K562 (cell line): ENCODE measurements around the gene NUDT22. TPM values are rescaled to one million over a fixed set of nuclear protein-coding genes. Genes with fewer than 3 reads are reported as not detected.

Source experiments
- CHD4 ChIP-seq: fragments of 200-600 bp; sonication (generic); IDR thresholded peaks from 3 replicates; pipeline ENCODE4 v1.6.1; 2012; ENCODE audit warnings: low read depth, mild to moderate bottlenecking, mixed read lengths, low read length, inconsistent platforms; ENCODE audit not compliant: insufficient read depth, insufficient replicate concordance, poor library complexity, severe bottlenecking
- CTCF ChIP-seq, 3 experiments: IDR thresholded peaks in 2 of 3; conservative IDR thresholded peaks in 1 of 3; 2 replicates each; pipeline ENCODE4 v1.5.1; 2011 to 2012; ENCODE audit warnings: low read length in 3 of 3, mild to moderate bottlenecking in 3 of 3, control low read depth in 2 of 3, improper control_type of control experiment in 1 of 3, inconsistent platforms in 1 of 3, low read depth in 1 of 3, mixed read lengths in 1 of 3, moderate library complexity in 1 of 3; ENCODE audit not compliant: insufficient read depth in 2 of 3
- E2F3 ChIP-seq: fragments of 250-450 bp; sonication (Bioruptor Pico); IDR thresholded peaks from 2 replicates; pipeline ENCODE4 v1.4.0; 2020; ENCODE audit warnings: mild to moderate bottlenecking
- E2F6 ChIP-seq, 2 experiments: IDR thresholded peaks; 2 replicates each; pipeline ENCODE4 v1.6.1; 2011; ENCODE audit warnings: borderline replicate concordance in 1 of 2, control low read depth in 1 of 2, low read depth in 1 of 2, low read length in 1 of 2, mild to moderate bottlenecking in 1 of 2, mixed read lengths in 1 of 2, moderate library complexity in 1 of 2; ENCODE audit not compliant: insufficient read depth in 1 of 2, insufficient read length in 1 of 2, poor library complexity in 1 of 2, severe bottlenecking in 1 of 2; ENCODE audit errors: extremely low read depth in 1 of 2
- ELF1 ChIP-seq: fragments of 200-800 bp; sonication (Bioruptor generic); IDR thresholded peaks from 2 replicates; pipeline ENCODE4 v1.6.1; 2016; ENCODE audit warnings: missing genetic modification characterization, missing compliant biosample characterization
- GTF2E2 ChIP-seq: fragments of 200-800 bp; sonication (Bioruptor generic); IDR thresholded peaks from 2 replicates; pipeline ENCODE4 v1.6.1; 2016; ENCODE audit warnings: missing genetic modification characterization, missing compliant biosample characterization
- HMG20B ChIP-seq: fragments of 250-450 bp; sonication (Bioruptor Pico); IDR thresholded peaks from 2 replicates; pipeline ENCODE4 v1.5.0; 2021; ENCODE audit warnings: mild to moderate bottlenecking
- MCM2 ChIP-seq: fragments of 450-650 bp; IDR thresholded peaks from 2 replicates; pipeline ENCODE4 v1.6.1; 2017; ENCODE audit warnings: low read depth, mild to moderate bottlenecking
- NCOA2 ChIP-seq, 2 experiments: fragments of 450-650 bp; IDR thresholded peaks; 2 replicates each; pipeline ENCODE4 v1.6.1; 2018; ENCODE audit warnings: mild to moderate bottlenecking in 2 of 2, moderate library complexity in 1 of 2; ENCODE audit not compliant: partially characterized antibody in 2 of 2
- OTX1 ChIP-seq: fragments of 450-650 bp; formaldehyde crosslinking; IDR thresholded peaks from 2 replicates; pipeline ENCODE4 v1.4.0; 2022; ENCODE audit warnings: mild to moderate bottlenecking
- POLR2A ChIP-seq: fragments of 450-650 bp; conservative IDR thresholded peaks from 2 replicates; pipeline ENCODE4 v1.6.1; 2016
- POLR2AphosphoS2 ChIP-seq: IDR thresholded peaks from 2 replicates; pipeline ENCODE4 v1.6.1; 2012; ENCODE audit warnings: low read length, improper control_type of control experiment
- RBM17 ChIP-seq: fragments of 200-400 bp; formaldehyde crosslinking; IDR thresholded peaks from 2 replicates; pipeline ENCODE4 v1.6.1; 2017; ENCODE audit warnings: low read depth, mild to moderate bottlenecking, low read length, borderline replicate concordance
- RERE ChIP-seq: sonication (generic); formaldehyde crosslinking; IDR thresholded peaks from 2 replicates; pipeline ENCODE4 v1.8.0; 2023; ENCODE audit warnings: missing genetic modification reagents, mild to moderate bottlenecking, borderline replicate concordance
- SMARCA4 ChIP-seq: fragments of 450-650 bp; IDR thresholded peaks from 2 replicates; pipeline ENCODE4 v1.6.1; 2016
- SMARCC2 ChIP-seq: fragments of 450-650 bp; IDR thresholded peaks from 2 replicates; pipeline ENCODE4 v1.6.1; 2017; ENCODE audit warnings: antibody characterized with exemption, moderate library complexity, mild to moderate bottlenecking, low read depth
- SP1 ChIP-seq: sonication (generic); formaldehyde crosslinking; IDR thresholded peaks from 2 replicates; pipeline ENCODE4 v1.8.1; 2022; ENCODE audit warnings: mild to moderate bottlenecking, missing genetic modification reagents
- THRA ChIP-seq: fragments of 450-650 bp; IDR thresholded peaks from 2 replicates; pipeline ENCODE4 v1.6.1; 2017; ENCODE audit warnings: mild to moderate bottlenecking, moderate library complexity
- U2AF1 ChIP-seq: fragments of 200-400 bp; formaldehyde crosslinking; optimal IDR thresholded peaks from 2 replicates; pipeline ENCODE3; 2017; ENCODE audit warnings: mild to moderate bottlenecking, low read depth, low read length, moderate library complexity
- polyA plus RNA-seq, 8 experiments: library from polyadenylated mRNA; depleted of rRNA in 4 of 8; stranded (reverse) in 5 of 8; unstranded in 3 of 8; fragments of >200 nt; fragmentation: Nextera tagmentation in 2 of 8; fragmentation: Illumina TruSeq in 1 of 8; extraction: Ambion mirVana in 2 of 8; extraction: Trizol in 1 of 8; gene quantifications; 2 replicates each; pipeline versions ENCODE4 v1.2.1 to v1.2.3, GENCODE V29; 2011 to 2014; ENCODE audit warnings: inconsistent platforms in 1 of 8, missing spikeins in 1 of 8
- total RNA-seq, 7 experiments: library from RNA; depleted of rRNA in 6 of 7; stranded (reverse); fragments of >200 nt in 6 of 7; fragmentation: Illumina TruSeq in 2 of 7; extraction: Trizol in 2 of 7; gene quantifications; 2 replicates each; pipeline versions ENCODE4 v1.2.1 to v1.2.3, GENCODE V29; 2011 to 2021; ENCODE audit warnings: low replicate concordance in 1 of 7

NUDT22 gene
- total and polyA plus RNA-seq, 9 of the 15 experiments (the other 6 are each of a cell fraction or from before 2014, with no cell fraction given), result 6.3 to 92.6 (median 37.4) TPM

GRCh38 chr11:64185175-64185692 lies 40.8 kb upstream of the NUDT22 start (continued):
- TF ChIP-seq RERE (CRISPR knock-in tag) (0 out of 2 replicates have a peak, but pooled peaks have one; percentile 33), MCM2 (no peak), HMG20B (no peak), U2AF1 (peak; percentile 49), SMARCC2 (no peak), ELF1 (tag) (peak; percentile 64; the same call in 1 of the 2 replicates), CTCF (IDR thresholded peaks at IDR 0.05 in 2 of 3, conservative IDR thresholded peaks at IDR 0.05 in 1 of 3; ENCODE audit: insufficient read depth in 2 of 3, low read depth in 1 of 3, low read length in 3 of 3) (peak; percentile 26 to 71 (median 38); a peak in 5 of 6 replicates), RBM17 (no peak), SMARCA4 (peak; percentile 17; the same call in 1 of the 2 replicates), POLR2AphosphoS2 (peak; percentile 51; the same call in 1 of the 2 replicates), GTF2E2 (tag) (peak; percentile 87), OTX1 (CRISPR knock-in tag) (peak; percentile 90), POLR2A (peak; percentile 99), E2F6 (IDR thresholded peaks at IDR 0.05; ENCODE audit: borderline replicate concordance in 1 of 2, extremely low read depth in 1 of 2, insufficient read depth in 1 of 2, insufficient read length in 1 of 2, low read depth in 1 of 2, low read length in 1 of 2, poor library complexity in 1 of 2, severe bottlenecking in 1 of 2) (peak; percentile 85 to 91), NCOA2 (IDR thresholded peaks at IDR 0.05; ENCODE audit: partially characterized antibody in 2 of 2) (no peak), SP1 (CRISPR knock-in tag) (no peak), THRA (no peak), CHD4 (no peak), E2F3 (CRISPR knock-in tag) (peak; percentile 52; the same call in 1 of the 2 replicates)
